Brain microvascular endothelial cell (primary cell): ENCODE data around the gene LAMTOR4.

Experiments
- DNase-seq: peaks from one replicate; pipeline ENCODE4 v3.0.0-alpha.2; 2020
- H3K27ac ChIP-seq: fragments of 250-450 bp; sonication (Bioruptor Pico); 2 replicates; pipeline ENCODE4 v1.5.1; 2020; ENCODE audit warnings: mild to moderate bottlenecking, moderate library complexity
- H3K27me3 ChIP-seq: fragments of 250-450 bp; sonication (Bioruptor Pico); replicated peaks from 2 replicates; pipeline ENCODE4 v1.5.1; 2020; ENCODE audit warnings: mild to moderate bottlenecking
- H3K36me3 ChIP-seq: fragments of 250-450 bp; sonication (Bioruptor Pico); replicated peaks from 2 replicates; pipeline ENCODE4 v1.5.1; 2020; ENCODE audit warnings: mild to moderate bottlenecking
- H3K4me3 ChIP-seq: 2 replicates; pipeline ENCODE4 v1.5.1; 2011; ENCODE audit warnings: low read depth, mild to moderate bottlenecking, control low read depth, low read length, moderate library complexity
- CTCF ChIP-seq: IDR thresholded peaks from 2 replicates; pipeline ENCODE4 v1.5.1; 2011; ENCODE audit warnings: low read depth, mild to moderate bottlenecking, moderate library complexity, low read length, control low read depth, inconsistent platforms; ENCODE audit errors: missing control alignments
- in situ Hi-C: cut with HindIII; loops from 2 replicates; pipeline ENCODE4 v1.10.0; 2017; ENCODE audit warnings: low sequenced_read_pairs, low pct_ligation_motif_present

Gene LAMTOR4

DNA sequence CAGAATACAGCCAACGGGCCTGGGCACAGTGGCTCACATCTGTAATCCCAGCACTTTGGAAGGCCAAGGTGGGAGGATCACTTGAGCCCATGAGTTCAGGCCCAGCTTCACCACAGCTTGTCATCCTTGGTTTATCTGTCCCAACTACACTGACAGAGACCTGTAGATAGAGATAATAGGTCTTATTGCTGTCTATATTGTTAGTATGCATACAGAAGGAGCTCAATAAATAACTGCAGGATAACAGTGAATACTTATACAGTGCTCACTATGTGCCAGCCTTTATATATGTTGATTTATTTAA is 28.0 kb upstream of the LAMTOR4 start:
- no peak for DNase-seq
- no peak overlapping the region for H3K27ac ChIP-seq
- no peaks in the 10 kb centered on the region for H3K36me3 ChIP-seq
- no peaks in the 10 kb centered on the region for H3K27me3 ChIP-seq
- no peak for TF ChIP-seq CTCF
- peak overlapping the region; percentile 91 for H3K4me3 ChIP-seq
- in situ Hi-C loops, result no loop called here

DNA sequence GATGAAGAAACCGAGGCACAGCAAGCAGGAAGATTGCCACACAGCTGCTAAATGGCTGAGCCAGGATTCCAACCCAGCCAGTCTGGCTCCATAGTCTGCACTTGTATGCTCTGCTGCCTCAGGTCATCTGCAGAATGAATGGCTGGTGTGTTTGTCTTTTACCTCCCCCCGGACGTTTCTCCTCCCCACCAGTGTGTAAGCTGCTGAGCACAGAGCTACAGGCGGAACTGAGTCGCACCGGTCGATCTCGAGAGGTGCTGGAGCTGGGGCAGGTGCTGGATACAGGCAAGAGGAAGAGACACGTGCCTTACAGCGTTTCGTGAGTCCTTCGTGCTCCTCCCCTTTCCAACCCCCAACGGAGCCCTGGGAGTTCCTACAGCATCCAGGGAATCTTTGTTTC is 26.7 kb upstream of the LAMTOR4 start:
- TF ChIP-seq CTCF, result no peak
- no peak overlapping the region for H3K27ac ChIP-seq
- no peak overlapping the region for H3K4me3 ChIP-seq
- in situ Hi-C loops, result no loop called here
- no peak for DNase-seq
- H3K27me3 ChIP-seq, result no peaks in the 10 kb centered on the region
- no peaks in the 10 kb centered on the region for H3K36me3 ChIP-seq

- TF ChIP-seq CTCF, result no peak
- in situ Hi-C loops, result no loop called here
- H3K36me3 ChIP-seq, result no peaks in the 10 kb centered on the region
- no peak for DNase-seq
- H3K27me3 ChIP-seq, result no peaks in the 10 kb centered on the region
- H3K4me3 ChIP-seq, result no peak overlapping the region
- H3K27ac ChIP-seq, result no peak overlapping the region
Observed at GRCh38 chr7:100122568-100122967, 26.1 kb upstream of the LAMTOR4 start.

GRCh38 chr7:100124301-100125230 is 24.2 kb upstream of the LAMTOR4 start:
- no peak for DNase-seq
- H3K27me3 ChIP-seq, result no peaks in the 10 kb centered on the region
- TF ChIP-seq CTCF, result no peak
- H3K4me3 ChIP-seq, result no peak overlapping the region
- in situ Hi-C loops, result no loop called here
- H3K27ac ChIP-seq, result no peak overlapping the region
- H3K36me3 ChIP-seq, result no peaks in the 10 kb centered on the region

GRCh38 chr7:100126239-100126930 is 22.3 kb upstream of the LAMTOR4 start:
- Histone ChIP-seq H3K27me3 (no peaks in the 10 kb centered on the region), H3K4me3 (peak overlapping the region; percentile 89), H3K36me3 (no peaks in the 10 kb centered on the region), H3K27ac (peak overlapping the region; percentile 97)
- no peak for TF ChIP-seq CTCF
- no peak for DNase-seq
- in situ Hi-C loops, result no loop called here
